Stimulated activated CD8-positive, alpha-beta memory T cell treated with anti-CD3 and anti-CD28 coated beads, Interleukin-12 subunit alpha, Interleukin-12 subunit beta, amount 100 ng/mL, for 4 hours (primary cell): ENCODE measurements around the gene LIMA1.
"Not testable (repeated sequence)": the region's sequence is repeated elsewhere in the genome, so short reads cannot be mapped to it uniquely, and the experiment has no call there.

Experiments
- DNase-seq: peaks from one replicate; pipeline ENCODE4 v3.0.0-alpha.2; 2020; ENCODE audit warnings: low read depth

Gene LIMA1

GRCh38 chr12:50283229-50283923 lies at the start of gene LIMA1:
LIMA1 (minus strand) TSS chr12:50283520; CDS start chr12:50248751, 34,769 bp downstream.
- peak; percentile 87 for DNase-seq

GRCh38 chr12:50331745-50332144 lies 48.4 kb upstream of the LIMA1 start:
- no peak for DNase-seq

GRCh38 chr12:50328664-50329063 lies 45.3 kb upstream of the LIMA1 start:
- not testable (repeated sequence) for DNase-seq

GRCh38 chr12:50326590-50327284 lies 43.4 kb upstream of the LIMA1 start:
- no peak for DNase-seq

GRCh38 chr12:50325890-50326391 lies 42.6 kb upstream of the LIMA1 start:
- DNase-seq = no peak

GRCh38 chr12:50324770-50325169 lies 41.5 kb upstream of the LIMA1 start:
- DNase-seq = not testable (repeated sequence)

- DNase-seq = not testable (repeated sequence)
Observed at GRCh38 chr12:50324077-50324476, 40.8 kb upstream of the LIMA1 start.

- DNase-seq = no peak
Observed at GRCh38 chr12:50322206-50322605, 38.9 kb upstream of the LIMA1 start.

- no peak for DNase-seq
Observed at GRCh38 chr12:50317203-50317602, 33.9 kb upstream of the LIMA1 start.

- DNase-seq = no peak
Observed at GRCh38 chr12:50315803-50316202, 32.5 kb upstream of the LIMA1 start.

GRCh38 chr12:50314636-50315312 lies 31.5 kb upstream of the LIMA1 start:
- DNase-seq = no peak

GRCh38 chr12:50313971-50314370 lies 30.7 kb upstream of the LIMA1 start:
- DNase-seq = not testable (repeated sequence)

- DNase-seq = no peak
Observed at GRCh38 chr12:50313256-50313931, 30.1 kb upstream of the LIMA1 start.

- DNase-seq = not testable (repeated sequence)
Observed at GRCh38 chr12:50311858-50312609, 28.7 kb upstream of the LIMA1 start.

GRCh38 chr12:50309950-50310349 lies 26.6 kb upstream of the LIMA1 start:
- no peak for DNase-seq

GRCh38 chr12:50302686-50303085 lies 19.4 kb upstream of the LIMA1 start:
- no peak for DNase-seq

GRCh38 chr12:50297996-50298395 lies 14.7 kb upstream of the LIMA1 start:
- DNase-seq = no peak

- DNase-seq = no peak
Observed at GRCh38 chr12:50297027-50297426, 13.7 kb upstream of the LIMA1 start.

- DNase-seq = no peak
Observed at GRCh38 chr12:50296554-50296953, 13.2 kb upstream of the LIMA1 start.

GRCh38 chr12:50291377-50291776 lies 8.1 kb upstream of the LIMA1 start:
- no peak for DNase-seq

GRCh38 chr12:50290692-50291091 lies 7.4 kb upstream of the LIMA1 start:
- DNase-seq = not testable (repeated sequence)
